NCI-H345 treated with DMSO at 0.1 percent for 48 hours (cell line): ENCODE results near the gene CENPM.
"Not testable (repeated sequence)": the region's sequence is repeated elsewhere in the genome, so short reads cannot be mapped to it uniquely, and the experiment has no call there.

Experiments used
- DNase-seq: peaks from one replicate; lab custom pipeline; 2025; ENCODE audit not compliant: unreplicated experiment; lab: John Stamatoyannopoulos, UW

The CENPM gene

GRCh38 chr22:41966607-41967240, 19.8 kb upstream of the CENPM start:
- DNase-seq = no peak

DNA sequence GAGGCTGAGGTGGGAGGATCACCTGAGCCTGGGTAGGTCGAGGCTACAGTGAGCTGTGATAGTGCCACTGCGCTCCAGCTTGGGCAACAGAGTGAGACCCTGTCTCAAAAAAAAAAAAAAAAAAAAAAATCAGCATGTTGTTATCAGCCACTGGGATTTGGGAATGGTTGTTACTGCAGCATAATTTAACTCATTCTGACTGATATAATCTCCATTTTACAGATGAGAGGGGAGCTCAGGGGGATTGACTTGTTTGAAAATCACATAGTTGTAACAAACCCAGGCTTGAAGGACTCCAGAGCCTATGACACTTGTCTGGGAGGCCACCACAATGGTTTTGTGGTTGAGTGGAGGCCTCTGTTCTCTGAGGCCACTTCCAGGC, 19.3 kb upstream of the CENPM start:
- DNase-seq = no peak

- DNase-seq = no peak
These were observed 17.1 kb upstream of the CENPM start for GRCh38 chr22:41964112-41964491.

DNA sequence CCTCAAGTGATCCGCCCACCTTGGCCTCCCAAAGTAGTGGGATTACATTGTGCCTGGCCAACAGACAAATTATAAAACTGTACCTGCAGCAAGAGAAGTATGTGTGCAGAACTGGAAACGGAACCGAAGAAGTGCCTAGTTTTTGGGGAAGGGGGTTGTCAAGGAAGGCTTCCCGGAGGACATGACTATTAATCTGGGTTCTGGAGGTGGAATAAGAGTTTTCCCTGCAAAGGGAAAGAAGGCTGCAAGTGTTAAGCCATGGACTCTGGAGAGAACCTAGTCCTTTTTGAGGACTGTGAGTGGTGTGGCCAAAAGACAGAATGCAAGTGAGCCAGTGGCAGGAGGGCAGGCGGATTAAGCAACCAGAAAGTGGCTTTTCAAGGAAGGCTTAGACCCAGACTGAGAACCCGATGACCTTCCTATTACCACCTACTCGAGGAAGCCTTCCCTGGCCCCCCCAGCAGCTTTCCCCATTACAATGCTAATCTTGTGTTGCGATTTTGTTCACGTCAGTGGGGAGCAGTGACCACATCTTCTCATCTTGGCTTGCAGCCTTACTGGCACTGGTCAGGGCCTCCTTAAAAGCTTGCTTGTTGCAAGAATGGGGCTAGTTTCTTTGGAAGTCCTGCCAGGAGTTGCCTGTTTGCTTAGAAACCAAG, 16.6 kb upstream of the CENPM start:
- DNase-seq = no peak

- no peak for DNase-seq
These were observed 11.1 kb upstream of the CENPM start for GRCh38 chr22:41957941-41958556.

- no peak for DNase-seq
These were observed 5.8 kb upstream of the CENPM start for GRCh38 chr22:41952713-41953112.

DNA sequence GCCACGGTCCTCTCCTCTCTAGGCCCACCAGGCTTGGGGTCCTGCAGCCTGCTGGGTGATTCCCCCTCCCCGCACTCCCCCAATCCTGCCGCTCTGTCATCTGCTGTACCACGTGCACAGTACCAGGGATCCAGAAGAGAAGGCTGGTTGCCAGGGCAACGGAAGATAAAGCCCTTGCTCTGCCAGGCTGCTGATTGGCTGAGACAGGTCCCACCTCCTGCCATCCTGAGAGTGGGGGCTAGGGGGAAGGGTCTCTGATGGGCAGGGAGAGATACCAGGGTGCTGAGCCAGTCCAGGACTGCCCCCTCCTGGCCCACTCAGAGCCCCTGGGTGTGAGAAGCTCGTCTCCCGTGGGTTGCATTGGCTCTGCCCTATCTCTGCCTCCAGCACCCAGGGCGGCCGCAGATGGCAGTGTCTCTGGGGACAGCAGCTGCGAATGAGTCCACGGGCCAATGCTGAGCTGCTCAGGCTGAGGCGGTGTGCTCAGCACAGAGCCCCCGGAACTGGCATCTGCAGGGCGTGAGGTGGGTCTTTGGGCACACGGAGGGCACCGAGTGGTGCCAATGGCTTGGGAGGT, 5.0 kb upstream of the CENPM start, which contains the start of gene SMIM45:
TSS of gene SMIM45 (plus strand) at position 253 of the 577 bp plus-strand sequence.
- DNase-seq = no peak

GRCh38 chr22:41949297-41949965, 2.5 kb upstream of the CENPM start:
- DNase-seq = no peak

DNA sequence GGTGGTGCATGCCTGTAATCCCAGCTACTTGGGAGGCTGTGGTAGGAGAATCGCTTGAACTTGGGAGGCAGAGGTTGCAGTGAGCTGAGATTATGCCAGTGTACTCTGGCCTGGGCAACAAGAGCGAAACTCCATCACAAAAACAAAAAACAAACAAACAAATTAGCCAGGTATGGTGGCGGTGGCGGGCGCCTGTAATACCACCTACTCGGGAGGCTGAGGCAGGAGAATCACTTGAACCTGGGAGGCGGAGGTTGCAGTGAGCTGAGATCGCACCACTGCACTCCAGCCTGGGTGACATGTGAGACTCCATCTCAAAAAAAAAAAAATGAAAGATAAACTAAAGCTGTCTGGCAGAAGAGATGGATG, 2.0 kb upstream of the CENPM start:
- DNase-seq = not testable (repeated sequence)

DNA sequence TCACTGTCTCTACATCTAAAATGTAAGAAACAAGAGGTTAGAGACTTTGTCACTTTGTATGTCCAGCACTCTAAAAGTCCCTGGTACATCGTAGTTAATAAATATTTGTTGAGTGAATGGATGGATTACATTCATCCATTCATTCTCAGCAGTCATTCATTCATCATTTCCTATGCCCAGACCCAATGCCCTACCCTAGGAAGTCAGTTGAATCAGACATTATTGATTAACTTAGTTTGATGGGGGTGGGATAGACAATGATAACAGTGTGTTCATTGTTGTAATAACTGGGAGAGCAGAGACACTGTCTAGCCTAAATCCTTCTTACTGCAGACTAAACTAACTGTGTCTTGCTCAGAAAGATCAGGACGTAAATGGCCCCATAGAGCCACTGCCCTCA, 1.2 kb upstream of the CENPM start:
- DNase-seq = no peak

- no peak for DNase-seq
These were observed 600 bp upstream of the CENPM start for GRCh38 chr22:41947424-41948080.

DNA sequence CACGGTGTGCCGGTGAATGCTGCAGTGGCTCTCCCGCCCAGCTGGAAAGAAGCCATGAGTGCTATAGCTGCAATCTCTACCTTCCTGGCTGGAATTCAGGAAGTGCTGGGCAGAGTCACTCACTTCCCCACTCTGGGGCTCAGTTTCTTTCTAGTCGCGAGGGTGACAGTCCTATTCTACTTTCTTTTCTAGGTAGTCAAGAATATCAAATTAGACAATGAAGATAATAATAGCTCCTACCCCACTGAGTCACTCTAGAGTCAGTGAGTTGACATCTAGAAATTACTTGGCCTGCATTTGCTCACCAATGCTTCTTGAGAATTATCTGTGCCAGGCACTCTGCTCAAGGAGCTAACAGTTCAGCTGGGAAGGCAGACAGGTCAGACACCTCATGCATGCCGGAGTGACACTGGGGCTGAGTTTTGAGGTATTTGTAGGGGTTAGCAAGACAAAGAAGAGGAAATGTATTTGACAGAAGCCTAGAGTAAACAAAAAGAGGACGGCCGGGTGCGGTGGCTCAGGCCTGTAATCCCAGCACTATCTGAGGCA, 3.2 kb downstream of the CENPM start:
- DNase-seq = no peak

DNA sequence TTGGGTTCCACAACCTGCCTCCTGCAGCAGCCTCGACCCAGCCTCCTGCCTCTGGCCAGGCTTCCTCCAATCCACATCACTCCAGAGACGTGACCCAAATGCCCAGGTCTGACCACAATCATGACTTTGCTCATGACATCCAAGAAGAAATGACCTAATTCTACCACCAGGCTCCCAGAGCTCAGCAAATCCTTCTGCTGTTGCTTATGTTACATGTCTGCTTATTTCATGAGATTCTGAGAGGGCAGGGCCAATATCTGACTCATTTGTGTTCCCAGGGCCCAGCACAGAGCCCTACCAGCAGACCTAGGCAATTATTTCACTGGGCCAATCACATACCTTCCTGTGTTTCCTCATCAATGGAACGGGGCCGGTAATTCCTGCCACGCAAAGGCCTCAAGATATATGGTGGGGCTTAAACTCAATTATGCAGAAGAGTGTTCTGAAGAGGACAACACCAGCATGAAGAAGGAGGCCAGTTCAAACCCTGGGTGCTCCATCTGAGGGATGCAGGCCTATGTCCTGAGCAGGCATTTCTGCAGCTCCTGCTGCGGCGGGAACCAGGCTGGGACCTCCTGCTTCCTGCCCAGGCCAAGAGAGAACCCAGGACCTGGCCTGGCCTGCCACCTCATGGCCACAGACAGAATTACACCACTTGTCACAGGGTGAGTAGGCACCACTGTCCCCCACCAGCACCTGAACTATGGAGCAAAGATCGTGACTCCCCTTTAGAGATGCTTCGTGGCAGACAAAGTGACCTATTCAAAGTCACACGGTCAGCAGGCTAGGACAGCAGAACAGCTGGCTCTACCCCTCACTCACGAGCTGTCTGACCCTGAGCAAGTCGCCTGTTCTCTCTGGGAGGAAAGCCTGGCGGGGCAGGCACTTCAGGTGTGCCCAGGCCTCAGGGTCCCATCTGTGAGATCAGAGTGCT, 5.9 kb downstream of the CENPM start:
- peak; percentile 15 for DNase-seq

DNA sequence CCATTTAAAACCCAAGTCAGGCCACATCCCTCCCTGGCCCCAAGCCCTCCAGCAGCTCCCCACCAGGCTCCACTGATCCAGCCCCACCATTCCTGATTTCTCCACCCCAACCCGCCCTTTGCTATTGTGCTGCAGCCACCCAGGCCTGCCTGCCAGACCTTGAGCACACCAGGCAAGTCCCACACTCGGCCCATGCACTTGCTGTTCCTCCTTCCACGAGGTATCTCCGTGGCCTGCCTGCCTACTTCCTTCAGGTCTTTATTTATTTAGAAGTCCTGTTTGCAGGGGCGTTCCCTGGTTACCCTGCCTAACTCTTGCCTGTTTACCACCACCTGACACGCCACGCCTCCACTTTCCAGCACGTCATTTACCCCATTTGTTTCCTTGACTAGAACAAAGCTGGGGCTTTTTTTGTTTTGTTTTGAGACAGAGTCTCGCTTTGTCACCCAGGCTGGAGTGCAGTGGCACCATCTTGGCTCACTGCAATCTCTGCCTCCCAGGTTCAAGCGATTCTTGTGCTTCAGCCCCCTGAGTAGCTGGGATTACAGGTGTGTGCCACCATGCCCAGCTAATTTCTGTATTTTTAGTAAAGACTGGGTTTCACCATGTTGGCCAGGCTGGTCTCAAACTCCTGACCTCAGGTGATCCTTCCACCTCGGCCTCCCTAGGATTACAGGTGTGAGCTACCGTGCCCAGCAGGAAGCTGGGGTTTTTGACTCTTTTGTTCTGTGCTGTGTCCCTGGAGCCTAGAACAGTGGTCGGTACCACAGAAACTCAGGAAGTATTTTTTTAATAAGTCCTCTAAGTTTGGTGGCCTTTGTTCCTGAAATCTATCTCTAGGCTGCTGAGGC, 6.7 kb downstream of the CENPM start:
- DNase-seq = no peak

- no peak for DNase-seq
These were observed 10.1 kb downstream of the CENPM start for GRCh38 chr22:41936894-41937169.

DNA sequence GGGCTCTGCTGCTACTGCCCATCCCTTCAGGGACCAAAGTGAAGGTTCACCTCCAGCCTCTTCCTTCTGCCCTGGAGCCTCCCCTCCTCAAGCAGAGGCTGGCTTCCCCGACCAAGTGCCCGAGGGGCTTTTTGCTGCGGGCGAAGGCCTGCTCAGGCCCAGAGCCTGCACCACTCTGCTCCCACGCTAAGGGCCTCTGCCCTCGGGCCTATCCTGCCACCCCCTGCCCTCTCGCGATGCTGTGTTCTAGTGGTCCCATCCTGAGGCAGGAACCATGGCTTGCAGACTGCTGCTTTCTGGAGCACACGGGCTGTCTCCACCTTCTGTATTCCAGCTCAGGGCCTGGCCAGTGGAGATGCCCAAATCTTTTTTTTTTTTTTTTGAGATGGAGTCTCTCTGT, 11.4 kb downstream of the CENPM start:
- no peak for DNase-seq

DNA sequence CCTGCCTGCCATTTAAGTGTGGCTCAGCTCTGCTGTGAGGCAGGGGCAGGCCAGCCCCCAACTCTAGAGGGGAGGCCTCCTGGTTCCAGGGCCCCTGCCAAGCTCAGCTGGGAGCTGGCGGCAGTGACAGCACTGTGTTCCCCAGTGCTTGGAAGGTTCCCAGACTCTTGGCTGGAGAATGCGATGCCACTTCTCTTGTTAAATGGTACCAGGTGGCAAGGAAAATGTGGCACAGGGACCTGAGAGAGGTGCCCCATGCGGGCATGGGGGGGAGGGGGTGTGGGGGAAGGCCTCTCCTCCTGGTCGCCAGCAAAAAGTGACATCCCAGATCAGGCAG, 12.0 kb downstream of the CENPM start:
- no peak for DNase-seq

DNA sequence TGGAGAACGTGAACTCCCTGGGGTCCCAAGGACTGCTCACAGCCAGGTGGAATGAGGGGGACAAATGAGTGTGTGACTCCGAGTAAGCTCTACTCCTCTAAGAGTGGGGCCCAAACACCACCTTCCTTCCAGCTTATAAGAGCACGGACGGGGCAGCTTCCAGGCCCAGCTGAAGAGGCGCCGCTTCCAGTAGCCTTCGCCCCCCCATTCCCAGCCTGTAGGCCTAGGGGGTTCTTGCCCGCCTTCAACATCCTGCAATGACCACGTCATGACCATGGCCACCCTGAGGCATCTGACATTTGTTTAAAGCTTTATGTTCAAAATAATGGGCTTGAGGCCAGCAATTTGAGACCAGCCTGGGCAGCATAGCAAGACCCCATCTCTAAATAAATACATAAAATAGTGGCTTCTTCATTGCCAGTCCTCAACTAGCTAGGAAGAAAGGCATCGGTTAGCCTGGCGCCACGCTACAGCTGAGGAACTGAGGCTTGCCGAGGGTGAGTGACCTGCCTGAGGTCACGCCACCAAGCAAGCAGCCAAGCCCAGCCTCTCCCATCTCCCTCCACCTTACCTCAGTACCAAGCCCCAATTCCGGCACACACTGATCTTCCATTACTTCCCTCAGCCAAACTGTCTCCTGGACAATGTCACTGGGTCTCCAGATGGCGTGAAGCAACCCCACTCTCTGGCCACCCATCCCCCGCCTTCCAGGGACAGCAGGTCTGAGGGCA, 12.5 kb downstream of the CENPM start:
- no peak for DNase-seq
